PC-3 (cell line): ENCODE results near the gene AKAP7. TPM values are rescaled to one million over a fixed set of nuclear protein-coding genes. Genes with fewer than 3 reads are reported as not detected.

Experiments used
- ATAC-seq: fragments of 200-7000 bp; cut with Tn5 transposase; 2 replicates; pipeline ENCODE4 v1.9.1; 2020; ENCODE audit warnings: mild to moderate bottlenecking, moderate library complexity
- BruUV-seq: library from RNA; stranded (reverse); fragments of 400-500 nt; replicated peaks from 2 replicates; lab custom pipeline; 2021; lab: Mats Ljungman, UMichigan
- CTCF ChIA-PET: fragments of 300-600 bp; sonication (Branson Sonifier 250); formaldehyde crosslinking; loops from one replicate; lab custom pipeline; 2022; ENCODE audit warnings: antibody characterized with exemption; lab: Charles Lee
- POLR2A ChIA-PET: fragments of 300-600 bp; sonication (Branson Sonifier 250); formaldehyde crosslinking; loops from one replicate; lab custom pipeline; 2022; ENCODE audit warnings: antibody characterized with exemption; ENCODE audit not compliant: unreplicated experiment; lab: Charles Lee
- DNase-seq: peaks from one replicate; pipeline ENCODE4 v3.0.0-alpha.2; 2015
- H2AFZ ChIP-seq: fragments of 300-600 bp; sonication (generic); 2 replicates; pipeline ENCODE4 v1.6.0; 2016; ENCODE audit warnings: antibody characterized with exemption, low read length
- H3F3A ChIP-seq: fragments of 300-600 bp; sonication (generic); one replicate; pipeline ENCODE4 v1.6.0; 2017; ENCODE audit warnings: antibody characterized with exemption, low read length, control low read depth, mild to moderate bottlenecking; ENCODE audit not compliant: unreplicated experiment
- H3K27ac ChIP-seq: fragments of 300-600 bp; sonication (generic); 2 replicates; pipeline ENCODE4 v1.5.1; 2016; ENCODE audit warnings: mild to moderate bottlenecking, low read length
- H3K27me3 ChIP-seq: fragments of 300-600 bp; sonication (generic); 2 replicates; pipeline ENCODE4 v1.6.1; 2016; ENCODE audit warnings: low read length, mixed read lengths
- H3K36me3 ChIP-seq: fragments of 300-600 bp; sonication (generic); 2 replicates; pipeline ENCODE4 v1.6.1; 2016; ENCODE audit warnings: low read depth, mixed run types, low read length, mixed read lengths
- H3K4me1 ChIP-seq: fragments of 300-600 bp; sonication (generic); 2 replicates; pipeline ENCODE4 v1.5.1; 2016; ENCODE audit warnings: low read length; ENCODE audit not compliant: insufficient read depth
- H3K4me2 ChIP-seq: fragments of 300-600 bp; sonication (generic); 2 replicates; pipeline ENCODE4 v1.6.0; 2016; ENCODE audit warnings: low read length
- H3K4me3 ChIP-seq: fragments of 300-600 bp; sonication (generic); 2 replicates; pipeline ENCODE4 v1.5.1; 2016; ENCODE audit warnings: mild to moderate bottlenecking, low read length, mixed read lengths
- H3K79me2 ChIP-seq: fragments of 300-600 bp; sonication (generic); 2 replicates; pipeline ENCODE4 v1.6.1; 2017; ENCODE audit warnings: low read length, mixed read lengths
- H3K9ac ChIP-seq: fragments of 300-600 bp; sonication (generic); 2 replicates; pipeline ENCODE4 v1.6.0; 2016; ENCODE audit warnings: mild to moderate bottlenecking, low read length
- H3K9me2 ChIP-seq: fragments of 300-600 bp; sonication (generic); replicated peaks from 2 replicates; pipeline ENCODE4 v1.6.1; 2016; ENCODE audit warnings: mixed run types, low read length, mixed read lengths
- H3K9me3 ChIP-seq: fragments of 300-600 bp; sonication (generic); 2 replicates; pipeline ENCODE4 v1.6.1; 2016; ENCODE audit warnings: low read length, mixed read lengths
- H4K20me1 ChIP-seq: fragments of 300-600 bp; sonication (generic); 2 replicates; pipeline ENCODE4 v1.6.1; 2016; ENCODE audit warnings: low read length, mixed read lengths
- CTCF ChIP-seq: fragments of 300-600 bp; sonication (generic); conservative IDR thresholded peaks from 2 replicates; pipeline ENCODE4 v1.5.1; 2017; ENCODE audit warnings: antibody characterized with exemption, low read depth, mild to moderate bottlenecking, low read length
- EZH2 ChIP-seq: fragments of 300-600 bp; sonication (generic); IDR thresholded peaks from one replicate; pipeline ENCODE4 v1.6.1; 2017; ENCODE audit warnings: antibody characterized with exemption, mild to moderate bottlenecking, low read length; ENCODE audit not compliant: unreplicated experiment
- EZH2phosphoT487 ChIP-seq: fragments of 300-600 bp; sonication (generic); IDR thresholded peaks from 2 replicates; pipeline ENCODE4 v1.6.1; 2018; ENCODE audit warnings: mild to moderate bottlenecking, antibody characterized with exemption, low read length, borderline replicate concordance
- intact Hi-C: fragments of 100-400 bp; cut with micrococcal nuclease; formaldehyde crosslinking; loops from 2 replicates; pipeline ENCODE4 v1.9.0; 2023
- total RNA-seq: library from RNA; depleted of rRNA; stranded (reverse); fragments of >200 nt; gene quantifications from 2 replicates; pipeline ENCODE4 v1.2.3, GENCODE V29; 2014

The AKAP7 gene
- total RNA-seq, 1 experiment from 2014 or later, result 3.6 TPM

GRCh38 chr6:131122516-131122915, 12.8 kb upstream of the AKAP7 start:
- ChIA-PET CTCF (no interaction called here), POLR2A (no interaction called here)
- Histone ChIP-seq H2AFZ (no peak overlapping the region), H3K4me1 (0 out of 2 replicates have a peak, but pooled peaks cover 3% of the 10 kb centered on the region), H3K4me3 (no peak overlapping the region), H4K20me1 (no peaks in the 10 kb centered on the region), H3K27me3 (no peaks in the 10 kb centered on the region), H3K36me3 (no peaks in the 10 kb centered on the region), H3K9me2 (no peaks in the 10 kb centered on the region), H3K9ac (no peak overlapping the region), H3K9me3 (no peaks in the 10 kb centered on the region), H3K79me2 (no peaks in the 10 kb centered on the region), H3K27ac (no peak overlapping the region), H3K4me2 (no peak overlapping the region), H3F3A (no peaks in the 10 kb centered on the region)
- BruUV-seq, result no TSS peak
- TF ChIP-seq CTCF (no peak), EZH2 (no peak), EZH2phosphoT487 (no peak)
- ATAC-seq, result no peak
- intact Hi-C loops, result no loop called here
- DNase-seq, result no peak

- POLR2A ChIA-PET, result no interaction called here
- no peaks in the 10 kb centered on the region for H4K20me1 ChIP-seq
- no peak overlapping the region for H3K27ac ChIP-seq
- no peaks in the 10 kb centered on the region for H3K79me2 ChIP-seq
- H3K9me2 ChIP-seq, result no peaks in the 10 kb centered on the region
- H3K4me2 ChIP-seq, result no peak overlapping the region
- no peak overlapping the region for H3K4me3 ChIP-seq
- no peaks in the 10 kb centered on the region for H3F3A ChIP-seq
- H2AFZ ChIP-seq, result no peak overlapping the region
- no peak overlapping the region for H3K9ac ChIP-seq
- H3K36me3 ChIP-seq, result no peaks in the 10 kb centered on the region
- DNase-seq, result peak; percentile 23
- H3K4me1 ChIP-seq, result 0 out of 2 replicates have a peak, but pooled peaks cover 3% of the 10 kb centered on the region
- H3K27me3 ChIP-seq, result no peaks in the 10 kb centered on the region
- no peak for ATAC-seq
- TF ChIP-seq EZH2, result no peak
- no peak for TF ChIP-seq CTCF
- no peak for TF ChIP-seq EZH2phosphoT487
- no TSS peak for BruUV-seq
- intact Hi-C loops, result no loop called here
- H3K9me3 ChIP-seq, result no peaks in the 10 kb centered on the region
- CTCF ChIA-PET, result no interaction called here
Measured at GRCh38 chr6:131124336-131125071, 10.8 kb upstream of the AKAP7 start.

GRCh38 chr6:131125431-131125830, 9.8 kb upstream of the AKAP7 start:
- H2AFZ ChIP-seq, result no peak overlapping the region
- CTCF ChIA-PET, result no interaction called here

More at GRCh38 chr6:131125431-131125830, 9.8 kb upstream of the AKAP7 start:
- intact Hi-C loops, result no loop called here
- Histone ChIP-seq H3K9ac (no peak overlapping the region), H3K9me3 (no peaks in the 10 kb centered on the region), H3K4me2 (no peak overlapping the region), H3K4me3 (no peak overlapping the region), H3F3A (no peaks in the 10 kb centered on the region), H3K9me2 (no peaks in the 10 kb centered on the region), H3K4me1 (0 out of 2 replicates have a peak, but pooled peaks cover 3% of the 10 kb centered on the region), H3K36me3 (no peaks in the 10 kb centered on the region), H3K79me2 (no peaks in the 10 kb centered on the region), H4K20me1 (no peaks in the 10 kb centered on the region), H3K27ac (no peak overlapping the region), H3K27me3 (no peaks in the 10 kb centered on the region)
- TF ChIP-seq EZH2phosphoT487 (no peak), EZH2 (no peak), CTCF (no peak)
- POLR2A ChIA-PET, result no interaction called here
- DNase-seq (peak; percentile 37), ATAC-seq (peak; percentile 46)
- no TSS peak for BruUV-seq
